Activated T-cell treated with anti-CD3 and anti-CD28 coated beads, Interleukin-2, amount 50 U/mL, for 72 hours (primary cell): ENCODE results near the gene CCL5. TPM values are rescaled to one million over a fixed set of nuclear protein-coding genes. Genes with fewer than 3 reads are reported as not detected.

Experiments used
- ATAC-seq, 2 donors: fragments of 150-1000 bp; cut with Tn5 transposase; replicated peaks in 1 of 2; 2 replicates each; pipeline ENCODE4 v1.10.0; 2021; ENCODE audit warnings: moderate library complexity in 2 of 2, mild to moderate bottlenecking in 1 of 2
- DNase-seq, 2 donors: peaks; one replicate each; pipeline ENCODE4 v3.0.0; 2021 to 2022; ENCODE audit warnings: mixed read lengths in 1 of 2
- H3K27ac Mint-ChIP-seq: one replicate; pipeline ENCODE4 v1.8.0; 2022; ENCODE audit warnings: mild to moderate bottlenecking, moderate library complexity, mixed read lengths
- H3K27me3 Mint-ChIP-seq: one replicate; pipeline ENCODE4 v1.8.0; 2022; ENCODE audit warnings: low read depth, mixed read lengths
- H3K36me3 Mint-ChIP-seq, 2 donors: one replicate each; pipeline ENCODE4 v1.8.0; 2022; ENCODE audit warnings: mixed read lengths in 2 of 2, mild to moderate bottlenecking in 1 of 2; ENCODE audit not compliant: insufficient read depth in 2 of 2
- H3K4me1 Mint-ChIP-seq: one replicate; pipeline ENCODE4 v1.8.0; 2022; ENCODE audit warnings: low read depth, mixed read lengths
- H3K4me3 Mint-ChIP-seq, 2 donors: one replicate each; pipeline ENCODE4 v1.8.0; 2022; ENCODE audit warnings: mild to moderate bottlenecking in 2 of 2, mixed read lengths in 2 of 2, moderate library complexity in 2 of 2
- H3K9me3 Mint-ChIP-seq, 2 donors: one replicate each; pipeline ENCODE4 v1.8.0; 2022; ENCODE audit warnings: mixed read lengths in 2 of 2
- total RNA-seq, 2 donors: library from RNA; stranded (reverse); gene quantifications; one replicate each; pipeline ENCODE4 v1.2.3, GENCODE V29; 2022

Gene CCL5
- total RNA-seq, 2 donors from 2014 or later, result 63.3 to 178 TPM

GRCh38 chr17:35892091-35893035 lies 12.2 kb upstream of the CCL5 start:
- Mint-ChIP-seq H3K9me3 (no peaks in the 10 kb centered on the region), H3K27ac (peak overlapping the region; percentile 54), H3K4me3 (peak overlapping the region; percentile 66 to 71), H3K36me3 (no peaks in the 10 kb centered on the region), H3K4me1 (peaks cover 70% of the 10 kb centered on the region), H3K27me3 (no peaks in the 10 kb centered on the region)
- DNase-seq (peak; percentile 49 to 60), ATAC-seq (peak; percentile 44)

- H3K9me3 Mint-ChIP-seq, result no peaks in the 10 kb centered on the region
- ATAC-seq (peak in 1 of 2 donors; percentile 4), DNase-seq (no peak)
- no peaks in the 10 kb centered on the region for H3K27me3 Mint-ChIP-seq
- peak overlapping the region in 1 of 2 donors; percentile 68 for H3K4me3 Mint-ChIP-seq
- H3K4me1 Mint-ChIP-seq, result peaks cover 64% of the 10 kb centered on the region
- no peaks in the 10 kb centered on the region for H3K36me3 Mint-ChIP-seq
- no peak overlapping the region for H3K27ac Mint-ChIP-seq
Observed at GRCh38 chr17:35891269-35891668, 11.1 kb upstream of the CCL5 start.

DNA sequence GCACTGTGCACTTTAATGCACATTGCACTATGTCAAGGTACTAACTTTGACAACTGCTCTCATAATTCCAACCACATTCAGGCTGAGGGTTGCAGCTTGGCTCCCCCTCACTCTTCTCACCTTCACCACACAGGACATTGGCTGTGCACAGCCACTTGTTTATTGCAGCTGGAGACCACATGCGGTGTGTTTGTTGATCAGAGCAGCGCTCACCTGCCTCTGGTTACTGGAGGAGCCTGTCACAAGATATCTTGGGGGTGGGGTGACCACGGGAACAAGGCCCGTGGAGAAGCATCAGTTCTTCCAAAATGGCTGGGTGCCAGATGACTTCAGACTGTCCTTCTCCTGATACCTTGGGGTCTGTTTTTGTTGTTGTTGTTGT lies 10.6 kb upstream of the CCL5 start:
- H3K4me3 Mint-ChIP-seq, result peak overlapping the region; percentile 13 to 68
- no peaks in the 10 kb centered on the region for H3K9me3 Mint-ChIP-seq
- H3K27me3 Mint-ChIP-seq, result no peaks in the 10 kb centered on the region
- peaks cover 59% of the 10 kb centered on the region for H3K4me1 Mint-ChIP-seq
- no peak overlapping the region for H3K27ac Mint-ChIP-seq
- ATAC-seq (peak; percentile 59 to 70), DNase-seq (peak; percentile 49 to 60)
- H3K36me3 Mint-ChIP-seq, result no peaks in the 10 kb centered on the region

DNA sequence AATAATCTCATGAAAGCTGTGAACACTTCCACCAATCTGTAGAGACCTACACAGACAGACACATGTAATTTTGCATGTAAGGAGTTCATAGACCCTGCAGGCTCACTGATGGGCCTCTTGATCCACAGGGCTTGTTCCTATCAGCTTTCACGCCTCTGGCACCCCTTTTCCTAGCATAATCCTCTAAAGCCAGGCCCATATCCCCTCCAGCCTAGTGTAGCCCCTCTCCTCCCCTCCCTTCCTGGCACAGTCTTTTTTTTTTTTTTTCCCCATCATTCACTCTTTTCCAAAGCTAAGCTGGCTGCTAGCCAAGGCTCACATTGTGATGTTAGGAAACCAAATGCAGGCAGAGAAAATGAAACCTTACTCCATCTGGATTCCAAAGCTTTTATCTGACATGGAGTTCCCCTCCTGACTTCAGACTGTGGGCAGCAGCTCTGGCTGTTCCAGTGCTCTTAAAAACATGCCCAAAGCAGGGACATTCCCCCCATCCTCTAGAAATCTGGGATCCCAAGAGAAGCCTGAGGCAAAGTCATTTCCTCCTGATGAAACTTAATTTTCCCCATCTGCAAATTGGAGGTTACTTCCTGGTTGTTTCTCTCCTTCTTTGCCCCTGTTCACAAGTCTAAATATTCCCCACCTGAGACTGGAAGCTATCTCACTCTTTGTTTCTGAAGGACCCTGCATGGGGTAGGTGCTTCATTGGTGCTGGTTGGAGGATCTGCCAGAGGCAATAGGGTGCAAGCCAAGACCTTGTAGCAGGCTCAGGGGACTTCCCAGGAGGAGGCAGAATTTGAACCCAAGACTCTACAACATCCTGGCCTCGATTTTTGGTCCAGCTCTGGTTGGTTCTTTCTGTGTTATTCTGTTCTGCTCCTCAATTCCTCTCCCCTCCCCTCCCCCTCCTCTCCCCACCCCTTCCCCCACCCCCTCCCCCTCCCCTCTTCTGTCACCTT lies 9.9 kb upstream of the CCL5 start:
- Mint-ChIP-seq H3K9me3 (no peaks in the 10 kb centered on the region), H3K4me1 (peaks cover 52% of the 10 kb centered on the region), H3K4me3 (peak overlapping the region; percentile 18 to 68), H3K27me3 (no peaks in the 10 kb centered on the region), H3K27ac (no peak overlapping the region), H3K36me3 (no peaks in the 10 kb centered on the region)
- no peak for DNase-seq
- ATAC-seq, result no peak

DNA sequence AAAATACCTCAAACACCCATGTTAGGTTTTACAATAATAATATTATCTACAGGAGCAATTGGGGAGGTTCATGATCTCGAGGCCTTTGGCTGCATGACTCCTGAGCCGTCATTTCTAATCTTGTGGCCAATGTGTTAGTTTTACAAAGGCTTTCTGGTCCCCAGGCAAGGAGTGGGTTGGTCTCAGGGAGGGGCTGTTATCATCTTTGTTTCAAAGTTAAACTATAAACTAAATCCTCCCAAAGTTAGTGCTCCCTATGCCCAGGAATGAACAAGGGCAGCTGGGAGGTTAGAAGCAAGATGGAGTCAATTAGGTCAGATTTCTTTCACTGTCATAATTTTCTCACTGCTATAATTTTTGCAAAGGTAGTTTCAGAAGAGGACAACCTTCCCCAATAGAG lies 9.1 kb upstream of the CCL5 start:
- H3K4me1 Mint-ChIP-seq, result peaks cover 52% of the 10 kb centered on the region
- H3K9me3 Mint-ChIP-seq, result no peaks in the 10 kb centered on the region
- no peaks in the 10 kb centered on the region for H3K36me3 Mint-ChIP-seq
- H3K4me3 Mint-ChIP-seq, result peak overlapping the region; percentile 32 to 34
- no peaks in the 10 kb centered on the region for H3K27me3 Mint-ChIP-seq
- DNase-seq, result peak; percentile 39 to 40
- H3K27ac Mint-ChIP-seq, result no peak overlapping the region
- ATAC-seq, result peak; percentile 70 to 73

GRCh38 chr17:35878361-35878760 lies 1.8 kb downstream of the CCL5 start:
- Mint-ChIP-seq H3K27me3 (no peaks in the 10 kb centered on the region), H3K4me1 (peaks cover 51% of the 10 kb centered on the region), H3K27ac (peak overlapping the region; percentile 29), H3K36me3 (peaks cover 6 to 7% of the 10 kb centered on the region in 2 donors), H3K9me3 (no peaks in the 10 kb centered on the region), H3K4me3 (peak overlapping the region; percentile 76 to 89)
- ATAC-seq (no peak), DNase-seq (no peak)

DNA sequence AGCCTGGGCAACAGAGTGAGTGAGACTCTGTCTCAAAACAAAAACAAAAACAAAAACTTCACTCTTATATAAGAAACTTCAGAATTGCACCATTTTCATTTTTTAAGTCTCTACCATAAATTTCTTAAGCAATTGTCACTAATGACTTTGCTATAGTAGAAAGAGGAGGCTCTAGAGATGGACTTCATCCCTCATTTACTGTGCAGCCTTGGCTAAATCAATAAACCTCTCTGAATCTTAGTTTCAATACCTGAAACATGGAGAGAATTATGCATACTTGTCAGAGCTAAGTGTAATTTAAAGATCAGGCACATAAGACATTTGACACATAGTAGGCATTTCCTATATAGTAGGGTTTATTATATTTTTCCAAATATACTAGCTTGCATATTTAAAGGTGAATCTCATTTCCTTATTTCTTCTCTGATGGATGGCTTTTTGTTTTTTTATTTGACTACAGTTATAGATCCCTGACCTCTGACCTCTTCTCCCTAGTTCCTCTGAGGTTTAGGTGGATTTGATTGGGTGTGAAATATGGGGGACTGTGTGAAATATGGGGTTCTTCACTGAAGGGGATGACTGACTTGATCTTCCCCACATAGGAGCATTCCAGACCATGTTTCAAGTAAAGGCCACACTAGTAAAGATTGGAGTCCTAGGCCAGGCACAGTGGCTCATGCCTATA lies 2.7 kb downstream of the CCL5 start:
- Mint-ChIP-seq H3K27ac (peak overlapping the region; percentile 9), H3K4me3 (peak overlapping the region; percentile 61 to 76), H3K27me3 (no peaks in the 10 kb centered on the region), H3K9me3 (no peaks in the 10 kb centered on the region), H3K4me1 (peaks cover 51% of the 10 kb centered on the region), H3K36me3 (peaks cover 6 to 7% of the 10 kb centered on the region in 2 donors)
- ATAC-seq (no peak), DNase-seq (no peak)

- H3K9me3 Mint-ChIP-seq, result no peaks in the 10 kb centered on the region
- DNase-seq, result no peak
- ATAC-seq, result no peak
- peaks cover 51% of the 10 kb centered on the region for H3K4me1 Mint-ChIP-seq
- H3K27me3 Mint-ChIP-seq, result no peaks in the 10 kb centered on the region
- peaks cover 6 to 7% of the 10 kb centered on the region in 2 donors for H3K36me3 Mint-ChIP-seq
- peak overlapping the region; percentile 53 to 61 for H3K4me3 Mint-ChIP-seq
- H3K27ac Mint-ChIP-seq, result peak overlapping the region; percentile 7
Observed at GRCh38 chr17:35876534-35876933, 3.6 kb downstream of the CCL5 start.

DNA sequence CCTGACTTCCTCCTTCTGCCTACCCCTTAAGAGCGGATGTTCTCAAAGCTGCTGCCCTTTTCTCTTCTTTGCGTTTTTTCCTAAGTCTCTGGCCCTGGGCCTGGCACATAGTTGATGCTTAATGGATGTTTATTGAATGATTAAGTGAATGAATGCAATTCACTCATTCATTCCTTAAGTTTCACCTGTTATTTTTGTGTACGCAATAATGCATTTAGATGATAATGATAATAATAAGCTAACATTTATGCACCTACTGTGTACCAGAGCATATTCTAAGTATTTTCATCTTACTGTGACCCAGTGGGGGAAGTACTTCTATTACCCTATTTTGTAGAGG lies 4.4 kb downstream of the CCL5 start:
- Mint-ChIP-seq H3K27me3 (no peaks in the 10 kb centered on the region), H3K27ac (peak overlapping the region; percentile 12), H3K4me1 (peaks cover 51% of the 10 kb centered on the region), H3K4me3 (peak overlapping the region; percentile 13 to 61), H3K9me3 (no peaks in the 10 kb centered on the region), H3K36me3 (peaks cover 6 to 7% of the 10 kb centered on the region in 2 donors)
- ATAC-seq, result no peak
- no peak for DNase-seq

- H3K9me3 Mint-ChIP-seq, result no peaks in the 10 kb centered on the region
- no peak for ATAC-seq
- H3K36me3 Mint-ChIP-seq, result peaks cover 6 to 7% of the 10 kb centered on the region in 2 donors
- H3K4me3 Mint-ChIP-seq, result peak overlapping the region; percentile 13 to 61
- DNase-seq, result no peak
- no peaks in the 10 kb centered on the region for H3K27me3 Mint-ChIP-seq
- peak overlapping the region; percentile 12 for H3K27ac Mint-ChIP-seq
- H3K4me1 Mint-ChIP-seq, result peaks cover 45% of the 10 kb centered on the region
Observed at GRCh38 chr17:35875072-35875799, 4.9 kb downstream of the CCL5 start.

- no peak for DNase-seq
- H3K4me1 Mint-ChIP-seq, result peaks cover 23% of the 10 kb centered on the region
- peaks cover 3 to 6% of the 10 kb centered on the region in 2 donors for H3K36me3 Mint-ChIP-seq
- ATAC-seq, result no peak
- no peak overlapping the region for H3K4me3 Mint-ChIP-seq
- H3K9me3 Mint-ChIP-seq, result no peaks in the 10 kb centered on the region
- no peak overlapping the region for H3K27ac Mint-ChIP-seq
- no peaks in the 10 kb centered on the region for H3K27me3 Mint-ChIP-seq
Observed at GRCh38 chr17:35872196-35872980, 7.8 kb downstream of the CCL5 start.
